Measurements from ENCODE around the gene CPEB1.

Gene CPEB1

DNA sequence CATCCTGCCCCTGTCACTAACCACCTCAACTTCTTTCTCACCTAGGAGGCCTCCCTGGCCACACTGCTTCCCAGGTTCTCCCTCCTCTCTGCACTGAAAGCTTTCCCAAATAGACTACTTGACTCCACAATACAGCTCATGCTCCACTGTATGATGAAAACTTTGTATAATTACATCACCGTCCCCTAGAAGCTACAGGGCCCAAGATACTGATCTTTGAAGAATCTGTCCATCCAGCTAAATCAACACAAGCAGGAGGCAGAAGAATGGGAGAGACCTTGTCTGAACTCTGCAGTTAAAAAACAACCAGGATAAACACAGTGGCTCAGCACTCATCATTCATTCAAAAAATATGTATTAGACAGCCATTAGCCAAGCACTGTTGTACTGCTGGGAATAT lies 80.5 kb downstream of the CPEB1 start:
- DNase-seq (ENCODE audit: low read depth): no peak
- H3K4me3 ChIP-seq (ENCODE audit: low read depth, low read length): no peak overlapping the region
- TF ChIP-seq, protein P1, sequence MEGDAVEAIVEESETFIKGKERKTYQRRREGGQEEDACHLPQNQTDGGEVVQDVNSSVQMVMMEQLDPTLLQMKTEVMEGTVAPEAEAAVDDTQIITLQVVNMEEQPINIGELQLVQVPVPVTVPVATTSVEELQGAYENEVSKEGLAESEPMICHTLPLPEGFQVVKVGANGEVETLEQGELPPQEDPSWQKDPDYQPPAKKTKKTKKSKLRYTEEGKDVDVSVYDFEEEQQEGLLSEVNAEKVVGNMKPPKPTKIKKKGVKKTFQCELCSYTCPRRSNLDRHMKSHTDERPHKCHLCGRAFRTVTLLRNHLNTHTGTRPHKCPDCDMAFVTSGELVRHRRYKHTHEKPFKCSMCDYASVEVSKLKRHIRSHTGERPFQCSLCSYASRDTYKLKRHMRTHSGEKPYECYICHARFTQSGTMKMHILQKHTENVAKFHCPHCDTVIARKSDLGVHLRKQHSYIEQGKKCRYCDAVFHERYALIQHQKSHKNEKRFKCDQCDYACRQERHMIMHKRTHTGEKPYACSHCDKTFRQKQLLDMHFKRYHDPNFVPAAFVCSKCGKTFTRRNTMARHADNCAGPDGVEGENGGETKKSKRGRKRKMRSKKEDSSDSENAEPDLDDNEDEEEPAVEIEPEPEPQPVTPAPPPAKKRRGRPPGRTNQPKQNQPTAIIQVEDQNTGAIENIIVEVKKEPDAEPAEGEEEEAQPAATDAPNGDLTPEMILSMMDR (IDR thresholded peaks at IDR 0.05; ENCODE audit: low read depth, low read length, missing control alignments): no peak

GRCh38 chr15:82558502-82558901 lies 88.7 kb downstream of the CPEB1 start:
- no peak for DNase-seq (ENCODE audit: low read depth)
- TF ChIP-seq, protein P1 (IDR thresholded peaks at IDR 0.05; ENCODE audit: low read depth, low read length, missing control alignments): no peak

DNA sequence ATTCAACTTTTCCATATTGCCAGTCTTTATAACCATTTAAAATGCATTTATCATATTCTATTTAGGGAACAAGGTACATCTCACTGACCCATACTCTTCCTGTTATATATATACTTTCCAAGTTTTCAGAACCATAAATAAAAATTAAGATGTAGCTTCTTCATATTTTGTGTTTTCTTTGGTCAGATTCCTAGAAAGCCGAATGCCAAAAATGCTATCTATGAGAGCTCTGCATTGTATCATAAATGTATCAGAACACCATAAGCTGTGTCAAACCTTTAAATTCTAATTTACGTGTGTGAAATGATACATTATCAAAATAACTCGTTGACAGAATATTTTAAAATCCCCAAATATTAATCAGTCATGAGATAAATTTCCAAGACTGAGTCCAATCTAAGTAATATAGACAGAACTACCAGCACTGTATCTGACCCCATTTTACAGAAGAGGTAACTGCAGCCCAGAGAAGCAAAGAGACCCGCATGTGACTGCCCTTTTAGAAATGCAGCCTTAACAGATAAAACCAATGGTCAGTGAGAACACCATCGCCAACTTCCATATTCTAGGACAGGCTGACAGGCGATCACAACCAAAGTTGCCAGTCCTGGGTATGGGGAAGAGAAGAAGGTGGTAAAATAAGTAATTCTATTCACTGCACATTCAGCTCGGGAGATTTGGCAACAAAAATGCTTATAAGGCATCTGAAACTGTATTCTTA lies 90.7 kb downstream of the CPEB1 start:
- TF ChIP-seq, protein P1 (IDR thresholded peaks at IDR 0.05; ENCODE audit: low read depth, low read length, missing control alignments): no peak
- H3K4me3 ChIP-seq (ENCODE audit: low read depth, low read length): no peak overlapping the region
- DNase-seq (ENCODE audit: low read depth): no peak

More at GRCh38 chr15:82558502-82558901, 88.7 kb downstream of the CPEB1 start:
- no peak overlapping the region for H3K4me3 ChIP-seq (ENCODE audit: low read depth, low read length)

DNA sequence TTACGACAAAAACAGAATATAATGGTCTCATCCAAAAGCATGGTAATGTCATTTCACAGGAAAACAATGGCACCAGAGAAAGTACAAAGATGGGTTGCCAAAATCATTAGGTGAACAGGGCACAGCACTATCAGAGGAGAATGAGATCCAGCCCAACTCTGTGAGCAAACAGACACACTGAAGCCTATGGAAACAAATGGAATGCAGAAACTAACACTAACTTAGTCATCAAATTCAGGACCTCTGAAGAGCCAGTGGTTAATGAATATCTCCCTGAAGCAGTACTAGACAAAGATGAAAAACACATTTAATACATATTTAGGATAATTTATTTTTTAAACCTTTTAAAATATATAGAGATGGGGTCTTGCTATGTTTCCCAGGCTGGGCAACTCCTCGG lies 92.3 kb downstream of the CPEB1 start:
- TF ChIP-seq, protein P1 (IDR thresholded peaks at IDR 0.05; ENCODE audit: low read depth, low read length, missing control alignments): no peak
- no peak for DNase-seq (ENCODE audit: low read depth)

DNA sequence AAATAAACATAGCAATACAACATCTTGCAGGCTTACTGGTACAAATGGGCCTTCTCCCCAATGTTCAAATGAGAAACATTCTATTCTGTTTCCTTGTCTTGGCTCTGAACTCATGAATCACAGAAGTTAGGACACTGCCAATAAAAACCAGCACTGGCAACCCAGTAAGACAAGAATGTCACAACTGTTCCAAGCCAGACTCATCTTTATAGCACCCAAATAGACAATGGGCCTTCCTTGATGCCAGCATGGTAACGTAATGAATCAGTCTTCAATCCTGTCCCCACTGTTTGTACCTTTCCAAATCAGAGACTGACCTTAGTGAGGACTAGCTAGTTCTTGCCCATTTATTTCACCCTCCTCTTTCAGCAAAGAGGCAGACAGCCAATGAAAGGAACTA lies 92.8 kb downstream of the CPEB1 start:
- DNase-seq (ENCODE audit: low read depth): no peak
- no peak overlapping the region for H3K4me3 ChIP-seq (ENCODE audit: low read depth, low read length)
- TF ChIP-seq, protein P1 (IDR thresholded peaks at IDR 0.05; ENCODE audit: low read depth, low read length, missing control alignments): no peak

More for the DNA sequence above, 92.3 kb downstream of the CPEB1 start:
- no peak overlapping the region for H3K4me3 ChIP-seq (ENCODE audit: low read depth, low read length)

DNA sequence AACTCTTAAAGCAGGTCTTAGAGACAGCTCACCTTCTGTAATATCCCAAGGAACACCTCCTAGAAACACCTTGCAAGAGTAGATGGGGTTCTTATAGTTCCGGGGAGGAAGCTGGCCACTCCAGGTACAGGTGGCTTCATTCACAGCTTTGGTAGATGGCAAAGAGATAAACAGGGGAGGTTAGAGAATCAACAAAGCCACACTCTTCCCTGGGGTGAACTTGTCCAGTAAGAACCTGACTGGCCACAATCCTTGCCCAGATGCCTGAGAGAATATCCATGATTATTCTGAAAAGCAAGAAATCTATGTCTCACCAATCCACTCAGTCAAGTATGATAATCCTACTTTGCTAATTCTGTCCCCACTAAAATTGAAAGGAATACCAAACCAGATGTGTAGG lies 93.3 kb downstream of the CPEB1 start:
- no peak for DNase-seq (ENCODE audit: low read depth)
- TF ChIP-seq, protein P1 (IDR thresholded peaks at IDR 0.05; ENCODE audit: low read depth, low read length, missing control alignments): no peak

GRCh38 chr15:82552861-82553260 lies 94.3 kb downstream of the CPEB1 start:
- TF ChIP-seq, protein P1 (IDR thresholded peaks at IDR 0.05; ENCODE audit: low read depth, low read length, missing control alignments): no peak
- DNase-seq (ENCODE audit: low read depth): no peak
- no peak overlapping the region for H3K4me3 ChIP-seq (ENCODE audit: low read depth, low read length)

More for the DNA sequence above, 93.3 kb downstream of the CPEB1 start:
- no peak overlapping the region for H3K4me3 ChIP-seq (ENCODE audit: low read depth, low read length)

Data from GM12864 (cell line).